Left lobe of liver (tissue), 2 donors: ENCODE measurements around the gene MIR17HG. TPM values are rescaled to one million over a fixed set of nuclear protein-coding genes. Genes with fewer than 3 reads are reported as not detected.
A peak's percentile ranks its signal among the peaks of the same experiment; 100 is the strongest.
"Not testable (repeated sequence)": the region's sequence is repeated elsewhere in the genome, so short reads cannot be mapped to it uniquely, and the experiment has no call there.

Source experiments
- ATAC-seq: fragments of 200-7000 bp; cut with Tn5 transposase; one replicate; pipeline ENCODE4 v1.9.1; 2020; ENCODE audit warnings: mild to moderate bottlenecking, moderate library complexity
- DNase-seq: peaks from one replicate; pipeline ENCODE4 v3.0.0-alpha.2; 2020; ENCODE audit warnings: low spot score
- total RNA-seq: library from RNA; stranded (reverse); gene quantifications from one replicate; pipeline ENCODE4 v1.2.1, GENCODE V29; 2021
- donor health status: DM: no; HTN: no; CAD: no; lungs with moderate emphysema.
- donor health status: DM: no; HTN: yes; CAD: no.

The MIR17HG gene
- total RNA-seq, 1 donor from 2014 or later: 1.9 TPM

DNA sequence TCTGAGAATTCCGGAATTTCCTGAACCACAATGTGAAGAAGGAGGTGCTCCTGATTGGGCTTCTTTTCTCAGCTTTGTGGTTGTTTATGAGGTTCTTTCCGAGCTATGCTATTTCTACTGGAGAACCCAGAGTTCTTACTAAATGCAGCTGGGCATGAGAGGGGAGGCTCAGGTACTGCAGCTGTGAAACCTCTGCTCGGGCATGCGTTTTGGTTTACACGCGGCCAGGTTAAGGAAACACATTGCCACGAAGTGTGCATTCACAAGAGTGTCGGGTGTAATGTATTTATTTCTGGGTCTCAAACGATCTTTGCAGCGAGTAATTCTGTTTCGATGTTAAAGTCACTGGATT, 661 bp upstream of the MIR17HG start:
- ATAC-seq: no peak
- DNase-seq: no peak

DNA sequence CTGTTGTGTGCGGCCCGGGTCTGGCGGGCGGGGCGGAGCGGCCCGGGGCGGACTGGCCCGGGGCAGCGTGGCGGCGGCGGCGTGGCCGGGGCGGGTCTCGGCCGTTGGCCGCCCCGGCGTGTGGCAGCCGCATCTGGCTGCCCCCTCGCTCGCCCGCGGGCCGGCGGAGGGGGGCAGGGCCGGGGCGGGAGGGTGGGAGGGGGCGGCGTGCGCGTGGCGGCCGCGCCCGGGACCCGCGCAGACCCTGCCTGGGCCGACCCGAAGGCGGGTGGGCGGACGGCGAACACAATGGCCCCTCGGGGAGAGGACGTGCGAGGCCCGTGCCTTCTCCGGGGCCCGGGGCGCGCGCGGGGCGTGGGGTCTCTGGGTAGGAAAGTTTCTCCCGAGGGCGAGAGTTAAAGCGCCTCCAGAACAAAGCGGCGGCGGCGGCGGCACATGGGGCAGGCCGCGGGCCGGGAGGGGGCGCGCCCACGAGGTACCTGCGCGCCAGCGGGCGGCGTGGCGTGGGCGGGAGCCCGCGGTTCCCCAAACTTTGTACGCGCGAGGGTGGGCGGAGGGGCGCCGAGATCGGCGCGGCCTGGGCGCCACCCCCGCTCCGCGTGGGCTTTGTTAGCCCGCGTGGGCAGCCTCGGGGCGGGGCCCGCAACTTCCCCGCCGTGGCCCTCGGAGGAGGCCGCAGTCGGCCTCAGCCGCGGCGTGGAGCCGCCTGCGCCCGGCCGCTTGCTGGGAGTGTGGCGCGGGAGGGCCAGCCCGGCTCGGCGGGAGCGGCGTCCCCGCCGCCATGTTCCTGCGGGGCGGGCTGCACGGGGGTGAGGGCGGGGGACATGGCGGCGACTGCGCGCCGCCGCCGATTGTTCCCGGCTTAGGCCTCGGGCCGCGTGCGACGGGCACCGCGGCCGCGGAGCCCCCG, 764 bp downstream of the MIR17HG start:
- DNase-seq (peak; percentile 63), ATAC-seq (peak; percentile 56)

DNA sequence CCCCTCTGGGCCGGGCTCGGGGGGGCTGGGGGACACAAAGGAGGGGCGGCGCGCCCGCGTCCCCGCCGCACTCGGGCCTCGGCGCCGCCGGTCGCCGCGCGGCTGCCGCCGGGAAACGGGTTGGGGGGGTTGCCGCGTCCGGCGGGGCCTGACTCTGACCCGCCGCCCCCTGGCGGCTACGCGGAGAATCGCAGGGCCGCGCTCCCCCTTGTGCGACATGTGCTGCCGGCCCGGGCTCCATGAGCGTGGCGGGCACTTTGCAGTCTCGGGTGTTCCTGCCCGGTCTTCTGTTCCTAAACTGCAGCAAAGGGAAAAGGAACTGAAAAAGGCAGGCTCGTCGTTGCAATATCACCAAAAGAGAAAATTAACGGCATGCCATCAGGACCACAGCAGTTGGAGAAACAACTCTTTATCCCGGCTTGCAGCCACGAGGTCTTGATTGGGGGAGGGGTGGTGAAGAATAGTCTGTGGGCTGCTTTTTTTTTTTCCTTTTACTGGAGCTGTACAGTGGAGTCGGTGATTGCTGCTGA, 1.5 kb downstream of the MIR17HG start:
- DNase-seq (peak; percentile 94), ATAC-seq (peak; percentile 76)

DNA sequence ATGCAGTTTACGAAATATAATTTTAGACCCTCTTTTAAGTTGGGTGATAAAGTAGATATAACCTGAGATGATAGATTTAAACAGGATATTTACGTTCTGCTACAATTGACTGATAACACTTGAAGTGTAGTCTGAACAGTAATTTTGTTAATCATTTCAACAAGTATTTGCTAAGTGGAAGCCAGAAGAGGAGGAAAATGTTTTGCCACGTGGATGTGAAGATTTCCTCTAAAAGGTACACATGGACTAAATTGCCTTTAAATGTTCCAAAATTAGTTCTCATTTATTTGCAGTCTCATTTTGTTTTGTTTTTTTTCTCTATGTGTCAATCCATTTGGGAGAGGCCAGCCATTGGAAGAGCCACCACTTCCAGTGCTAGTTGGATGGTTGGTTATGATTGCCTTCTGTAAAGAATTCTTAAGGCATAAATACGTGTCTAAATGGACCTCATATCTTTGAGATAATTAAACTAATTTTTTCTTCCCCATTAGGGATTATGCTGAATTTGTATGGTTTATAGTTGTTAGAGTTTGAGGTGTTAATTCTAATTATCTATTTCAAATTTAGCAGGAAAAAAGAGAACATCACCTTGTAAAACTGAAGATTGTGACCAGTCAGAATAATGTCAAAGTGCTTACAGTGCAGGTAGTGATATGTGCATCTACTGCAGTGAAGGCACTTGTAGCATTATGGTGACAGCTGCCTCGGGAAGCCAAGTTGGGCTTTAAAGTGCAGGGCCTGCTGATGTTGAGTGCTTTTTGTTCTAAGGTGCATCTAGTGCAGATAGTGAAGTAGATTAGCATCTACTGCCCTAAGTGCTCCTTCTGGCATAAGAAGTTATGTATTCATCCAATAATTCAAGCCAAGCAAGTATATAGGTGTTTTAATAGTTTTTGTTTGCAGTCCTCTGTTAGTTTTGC, 2.8 kb downstream of the MIR17HG start:
- DNase-seq (no peak), ATAC-seq (no peak)

DNA sequence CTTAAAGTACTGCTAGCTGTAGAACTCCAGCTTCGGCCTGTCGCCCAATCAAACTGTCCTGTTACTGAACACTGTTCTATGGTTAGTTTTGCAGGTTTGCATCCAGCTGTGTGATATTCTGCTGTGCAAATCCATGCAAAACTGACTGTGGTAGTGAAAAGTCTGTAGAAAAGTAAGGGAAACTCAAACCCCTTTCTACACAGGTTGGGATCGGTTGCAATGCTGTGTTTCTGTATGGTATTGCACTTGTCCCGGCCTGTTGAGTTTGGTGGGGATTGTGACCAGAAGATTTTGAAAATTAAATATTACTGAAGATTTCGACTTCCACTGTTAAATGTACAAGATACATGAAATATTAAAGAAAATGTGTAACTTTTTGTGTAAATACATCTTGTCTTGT, 3.6 kb downstream of the MIR17HG start:
- DNase-seq: no peak
- ATAC-seq: no peak

DNA sequence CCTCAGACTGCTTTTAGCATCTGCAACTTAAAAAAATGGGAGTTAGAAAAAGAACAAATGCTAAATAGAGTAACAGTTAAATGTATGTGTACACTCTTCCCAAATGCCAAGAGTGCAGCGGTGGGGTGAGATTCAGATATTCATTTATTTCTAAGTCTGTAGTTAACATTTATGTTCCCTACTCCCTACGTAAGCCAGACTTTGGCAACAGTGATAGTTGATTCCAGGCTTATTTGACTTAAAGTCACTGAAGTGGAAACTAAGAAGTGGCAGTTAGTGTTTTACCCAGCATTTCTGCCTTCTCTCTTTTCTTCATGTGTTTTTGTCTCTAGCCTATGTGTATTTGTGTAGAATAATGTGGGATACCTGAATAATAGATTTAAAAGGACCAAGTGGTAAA, 4.5 kb downstream of the MIR17HG start:
- ATAC-seq (no peak), DNase-seq (no peak)

DNA sequence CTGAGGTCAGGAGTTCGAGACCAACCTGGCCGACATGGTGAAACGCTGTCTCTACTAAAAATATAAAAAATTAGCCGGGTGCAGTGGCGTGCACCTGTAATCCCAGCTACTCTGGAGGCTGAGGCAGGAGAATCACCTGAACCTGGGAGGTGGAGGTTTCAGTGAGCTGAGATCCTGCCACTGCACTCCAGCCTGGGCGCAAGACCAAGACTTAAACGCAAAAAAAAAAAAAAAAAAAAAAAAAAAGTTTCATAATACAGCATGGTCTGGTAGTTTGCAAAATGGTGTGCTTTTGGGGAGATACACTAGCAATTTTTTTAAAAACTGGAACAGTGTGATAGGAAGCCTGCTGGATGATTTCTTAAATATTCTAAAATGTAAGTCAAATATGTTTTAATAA, 5.4 kb downstream of the MIR17HG start:
- not testable (repeated sequence) for ATAC-seq, DNase-seq

DNA sequence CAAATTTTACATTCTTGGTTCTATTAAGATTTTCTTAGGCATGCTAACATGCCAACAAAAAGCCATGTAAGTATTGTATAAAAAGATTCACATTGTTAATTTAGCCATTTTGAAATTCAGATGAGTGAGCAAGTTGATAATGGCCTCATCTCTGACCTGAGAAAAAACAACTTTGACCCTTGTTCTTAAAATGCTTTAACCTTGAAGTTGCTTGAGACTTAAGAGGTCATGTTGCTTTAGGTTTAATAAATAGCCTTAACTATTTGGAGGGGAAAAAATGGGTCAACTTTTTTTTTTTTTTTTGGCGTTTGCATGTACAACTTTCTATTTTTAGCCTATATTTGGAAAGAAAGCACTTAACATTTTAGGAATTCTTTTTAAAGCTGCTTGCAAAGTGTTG, 6.0 kb downstream of the MIR17HG start:
- DNase-seq: no peak
- ATAC-seq: no peak

DNA sequence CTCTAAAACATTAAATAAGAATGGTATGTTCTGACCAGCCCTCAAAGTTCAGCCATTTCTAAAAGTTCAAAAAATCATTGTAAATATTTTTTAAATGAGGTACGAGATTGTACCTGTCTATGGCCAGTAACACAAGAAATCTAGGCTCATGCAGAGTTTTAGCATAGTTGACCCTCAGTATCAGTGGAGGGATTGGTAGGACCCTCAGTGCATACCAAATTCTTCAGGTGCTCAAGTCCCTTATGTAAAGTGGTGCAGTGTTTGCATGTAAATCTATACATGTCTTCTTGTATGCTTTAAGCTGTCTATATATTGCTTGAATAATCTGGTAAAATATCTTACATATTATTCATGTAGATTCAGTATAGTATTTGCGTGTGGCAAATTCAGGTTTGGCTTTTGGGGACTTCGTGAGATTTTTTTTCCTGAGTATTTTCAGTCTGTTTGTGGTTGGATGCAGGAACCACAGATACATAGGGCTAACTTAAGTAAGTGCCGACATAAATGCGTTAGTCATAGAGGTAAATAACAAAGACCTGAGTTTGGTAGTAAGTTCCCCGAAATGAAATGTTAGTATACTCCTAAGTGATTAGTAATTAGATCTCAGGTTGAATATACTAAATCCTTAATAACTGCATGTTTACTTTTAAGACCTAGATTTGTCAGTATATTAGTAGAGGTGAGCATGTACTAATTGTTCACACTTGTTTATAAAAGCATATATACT, 7.8 kb downstream of the MIR17HG start:
- no peak for ATAC-seq
- DNase-seq: no peak

DNA sequence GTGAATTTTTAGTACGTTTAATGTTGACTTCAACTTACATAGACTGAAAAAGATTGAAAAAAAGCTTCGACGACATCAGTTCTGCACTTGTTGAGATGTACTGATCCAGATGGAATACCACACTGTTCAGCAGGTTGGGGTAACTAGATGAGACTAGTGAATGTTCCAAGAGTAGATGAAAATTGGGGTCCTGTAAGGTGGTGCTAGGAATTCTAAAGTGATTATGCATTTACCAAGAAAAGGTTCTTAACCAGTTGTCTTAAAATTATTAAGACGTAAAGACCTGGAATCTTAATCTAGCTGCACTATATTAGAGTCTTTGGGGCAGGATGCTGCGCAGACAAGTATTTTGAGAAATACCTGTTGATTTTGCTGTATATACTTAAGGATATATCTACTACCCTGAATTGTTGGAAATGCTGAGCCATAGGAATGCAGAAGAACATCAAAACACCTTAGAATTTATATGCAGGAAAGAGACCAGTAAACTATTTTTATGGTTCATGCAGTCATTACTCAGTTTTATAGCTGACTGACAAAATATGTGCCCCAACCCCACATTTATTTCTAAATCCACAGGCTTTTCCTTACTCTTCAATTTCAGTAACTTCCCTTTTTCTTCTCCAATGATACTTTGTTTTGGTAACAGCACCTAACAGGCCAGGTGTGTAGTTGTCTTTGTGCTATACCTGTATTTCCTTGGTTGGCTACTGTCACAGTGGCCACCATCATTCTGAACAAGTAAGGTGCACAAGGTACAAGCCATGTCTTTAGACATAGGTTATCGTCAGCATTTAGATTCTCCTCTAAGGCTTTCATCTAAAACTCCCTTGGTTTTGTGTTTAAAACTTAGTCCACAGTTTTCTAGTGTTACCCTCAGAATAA, 8.6 kb downstream of the MIR17HG start:
- ATAC-seq (no peak), DNase-seq (no peak)

DNA sequence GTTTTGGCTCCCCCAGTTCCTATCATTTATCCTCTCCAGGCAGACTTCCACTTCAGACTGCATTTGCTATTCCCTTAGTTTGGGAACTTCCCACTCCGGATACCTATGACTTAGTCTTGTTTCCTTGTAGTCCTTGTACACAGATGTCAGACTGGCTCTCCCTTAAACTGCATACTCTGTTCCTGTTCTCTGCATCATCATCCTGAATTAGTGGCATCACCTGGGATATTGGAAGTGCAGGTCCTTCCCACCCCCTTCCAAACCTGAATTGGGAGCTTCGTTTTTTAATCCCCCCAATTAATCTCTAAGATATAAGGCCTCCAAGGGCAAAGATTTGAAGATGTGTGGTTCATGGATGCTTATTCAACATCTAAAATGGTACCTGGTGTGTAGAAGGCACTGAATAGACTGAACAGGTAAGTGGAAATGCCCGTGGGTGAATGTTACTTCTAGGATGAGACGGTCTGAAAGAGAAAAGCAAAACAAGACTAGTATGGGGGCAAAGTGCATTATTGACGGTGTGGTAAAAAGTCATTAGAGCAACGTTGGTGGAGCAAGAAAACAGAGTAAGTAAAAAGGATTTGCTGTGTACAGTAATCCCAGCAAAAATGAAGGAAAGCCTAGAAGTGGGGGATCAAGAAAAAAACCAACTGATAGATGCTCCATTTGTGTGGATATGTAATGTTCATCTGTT, 9.6 kb downstream of the MIR17HG start:
- DNase-seq (no peak), ATAC-seq (peak; percentile 39)

DNA sequence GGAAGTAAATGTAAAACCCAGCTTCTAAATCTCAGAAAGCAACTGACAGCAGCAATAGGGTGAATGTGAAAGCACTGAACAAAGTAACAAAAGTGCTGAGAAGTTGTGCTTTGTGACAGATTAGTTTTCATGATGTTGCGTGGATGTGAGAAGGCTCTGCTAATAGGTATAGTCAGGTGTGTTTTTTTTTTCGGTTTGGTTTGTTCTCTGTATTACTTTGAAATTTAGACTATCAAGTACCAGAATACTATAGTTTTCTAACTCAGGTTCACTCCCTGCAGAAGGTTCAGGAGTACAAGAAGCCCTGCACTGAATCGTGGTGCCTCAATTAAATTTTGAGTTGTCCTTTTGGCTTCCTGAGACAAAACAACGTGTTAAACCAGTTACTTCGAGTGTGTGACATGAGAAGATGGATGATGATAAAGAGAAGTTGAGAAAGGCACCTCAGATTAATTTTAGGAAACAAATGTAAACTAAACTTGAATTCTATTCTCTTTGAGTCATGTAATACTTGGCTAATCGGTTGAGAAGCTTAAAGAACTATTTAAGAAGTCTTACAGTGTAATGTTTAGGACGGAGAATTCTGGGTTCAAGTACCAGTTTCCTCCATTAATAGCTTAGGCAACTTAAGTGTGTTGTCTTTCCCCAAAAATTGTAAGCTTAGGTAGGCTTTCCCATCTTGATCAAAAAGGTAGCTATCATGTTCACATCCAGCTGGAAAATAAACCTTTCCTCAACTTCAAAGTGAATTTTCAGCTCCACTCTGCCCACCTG, 10.3 kb downstream of the MIR17HG start:
- ATAC-seq: no peak

DNA sequence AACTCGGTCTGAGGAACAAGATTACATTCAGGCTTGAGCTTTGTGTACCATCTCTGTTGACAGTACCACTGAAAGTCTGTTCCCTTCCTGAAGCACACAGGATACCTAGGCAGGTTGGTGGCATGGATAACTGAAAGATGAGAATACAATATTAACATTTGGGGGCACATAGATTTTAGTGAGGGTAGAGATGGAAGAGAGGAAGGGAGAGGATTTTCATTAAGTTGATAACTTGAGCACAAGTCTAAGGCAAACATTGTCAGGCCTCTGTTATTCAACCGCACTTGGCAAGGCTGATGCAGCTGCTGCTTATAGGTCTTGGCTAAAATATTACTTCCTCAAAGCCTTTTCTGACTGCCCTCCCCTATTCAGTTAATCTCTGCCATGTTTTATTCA, 10.9 kb downstream of the MIR17HG start:
- ATAC-seq (peak; percentile 21), DNase-seq (no peak)

More for the DNA sequence above, 10.3 kb downstream of the MIR17HG start:
- DNase-seq: no peak

DNA sequence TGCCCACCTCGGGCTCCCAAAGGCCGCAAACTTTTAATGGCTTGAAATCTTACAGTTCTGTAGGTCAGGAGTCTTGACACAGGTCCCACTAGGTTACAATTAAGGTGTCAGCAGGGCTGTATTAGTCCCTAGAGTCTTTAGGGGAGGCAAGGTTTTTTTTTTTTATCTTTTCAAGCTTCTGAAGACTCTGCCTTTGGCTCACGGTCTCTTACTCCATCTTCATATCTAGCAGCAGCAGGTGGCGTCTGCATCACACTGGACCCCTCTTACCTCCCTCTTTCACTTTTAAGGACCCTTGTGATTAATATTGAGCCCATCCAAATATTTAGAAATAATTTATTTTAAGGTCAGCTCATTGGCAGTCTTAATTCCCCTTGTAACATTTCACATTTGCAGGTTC, 11.6 kb downstream of the MIR17HG start:
- ATAC-seq: no peak

DNA sequence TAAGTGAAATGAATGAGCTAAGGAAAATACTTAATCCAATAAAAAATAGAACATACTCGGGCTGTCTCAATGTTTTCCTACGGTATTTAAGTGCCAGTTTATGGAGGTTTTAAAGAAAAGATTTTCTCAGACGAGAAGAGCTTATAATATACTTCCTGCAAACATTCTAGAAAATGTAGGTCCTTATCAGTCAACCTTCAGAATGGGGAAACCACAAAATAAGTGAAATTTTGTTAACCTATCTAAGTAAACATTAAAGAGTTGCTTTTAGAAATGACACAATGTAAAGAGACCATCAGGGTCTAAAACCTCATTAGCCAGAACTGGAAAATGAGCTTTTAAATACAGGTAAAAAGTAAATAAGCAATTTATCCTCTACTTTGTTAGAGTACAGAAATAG, 12.1 kb downstream of the MIR17HG start:
- ATAC-seq (no peak), DNase-seq (no peak)

More for the DNA sequence above, 11.6 kb downstream of the MIR17HG start:
- no peak for DNase-seq

DNA sequence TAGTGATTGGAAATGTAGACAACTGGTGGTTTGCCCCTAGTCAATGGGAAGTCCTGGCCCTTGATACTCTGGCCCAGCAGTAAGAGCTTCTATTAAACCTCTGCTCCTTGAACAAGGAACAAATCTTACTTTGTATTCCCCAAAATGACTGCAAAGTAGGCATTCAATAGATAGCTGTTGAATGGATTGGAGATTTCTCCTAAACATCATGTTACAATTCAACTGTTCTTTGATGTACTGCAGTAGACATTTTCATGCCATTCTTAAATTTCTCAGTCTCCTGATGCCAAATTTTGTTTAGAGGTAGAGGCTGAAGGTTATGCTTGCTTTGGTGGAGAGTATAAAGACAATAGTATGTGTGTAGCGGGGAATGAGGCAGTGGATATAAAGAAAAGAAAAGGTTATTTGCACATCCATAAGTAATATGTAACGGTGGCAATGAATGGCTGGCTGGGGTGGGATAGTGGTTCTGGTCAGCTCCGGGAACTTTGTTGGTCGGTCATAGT, 12.8 kb downstream of the MIR17HG start:
- peak; percentile 8 for ATAC-seq
- no peak for DNase-seq

DNA sequence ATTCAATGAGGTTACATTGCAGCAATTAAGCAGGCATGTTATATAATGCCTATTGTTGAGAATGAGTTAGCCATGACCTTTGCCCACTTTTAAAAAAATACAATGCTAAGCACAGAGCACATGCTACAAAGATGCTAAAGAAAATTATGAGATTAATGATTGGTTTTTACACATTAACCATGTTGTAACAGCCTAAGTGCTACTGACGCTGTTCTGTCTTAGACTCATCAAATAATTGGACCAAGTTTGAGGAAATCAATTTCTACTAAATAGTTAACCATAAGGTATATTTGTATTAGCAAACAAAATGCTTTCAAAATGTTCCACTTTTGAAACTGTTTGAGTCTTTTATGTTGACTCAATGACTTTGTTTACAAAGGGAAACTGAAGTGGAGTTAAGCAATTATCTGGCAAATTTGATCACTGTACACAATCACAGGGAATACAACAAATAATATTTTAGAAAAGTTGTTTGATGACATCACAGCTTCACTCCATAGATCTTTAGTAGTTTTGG, 14.3 kb downstream of the MIR17HG start:
- peak; percentile 62 for ATAC-seq
- DNase-seq: no peak

DNA sequence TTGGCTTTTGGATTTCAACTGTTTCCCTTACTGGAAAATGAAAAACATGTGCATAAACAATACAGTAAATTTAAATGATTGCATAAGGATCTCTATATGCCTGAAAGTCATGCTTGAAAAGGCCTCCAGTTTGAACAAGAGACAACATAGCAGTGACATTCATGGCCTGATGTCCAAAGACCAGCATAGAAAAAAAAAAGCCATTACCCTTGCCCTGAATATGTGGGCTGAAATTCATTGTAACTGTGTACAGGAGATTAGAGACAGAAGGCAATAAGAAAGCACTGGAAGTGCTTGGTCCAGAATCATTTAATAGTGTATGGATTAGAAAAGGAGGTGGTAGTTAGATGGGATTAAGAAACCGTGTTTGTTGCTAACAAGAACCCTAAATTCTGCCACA, 15.4 kb downstream of the MIR17HG start:
- no peak for DNase-seq
- peak; percentile 52 for ATAC-seq
